Breast epithelium (tissue), 3 donors: ENCODE results near the gene CFAP90.

Experiments used
- POLR2A ChIP-seq: fragments of 450-650 bp; IDR thresholded peaks from one replicate; pipeline ENCODE4 v1.6.1; 2016; ENCODE audit warnings: antibody characterized with exemption, mild to moderate bottlenecking, moderate library complexity
- TF ChIP-seq, protein P1 (sequence below), 3 donors: fragments of 450-650 bp; IDR thresholded peaks; one replicate each; pipeline ENCODE4 v1.5.1; 2016 to 2017; ENCODE audit warnings: antibody characterized with exemption in 3 of 3, mild to moderate bottlenecking in 3 of 3, moderate library complexity in 3 of 3

DNA sequence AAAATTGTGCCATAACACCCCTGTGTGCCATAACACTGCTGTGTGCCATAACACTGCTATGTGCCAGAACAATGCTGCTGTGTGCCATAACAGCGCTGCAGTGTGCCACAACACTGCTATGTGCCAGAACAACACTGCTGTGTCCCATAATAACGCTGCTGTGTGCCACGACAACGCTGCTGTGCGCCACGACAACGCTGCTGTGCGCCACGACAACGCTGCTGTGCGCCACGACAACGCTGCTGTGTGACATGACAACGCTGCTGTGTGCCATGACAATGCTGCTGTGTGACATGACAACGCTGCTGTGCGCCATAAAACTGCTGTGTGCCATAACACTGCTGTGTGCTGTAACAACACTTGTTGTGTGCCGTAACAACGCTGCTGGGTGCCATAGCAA is 25.9 kb downstream of the CFAP90 start:
- TF ChIP-seq, protein P1, sequence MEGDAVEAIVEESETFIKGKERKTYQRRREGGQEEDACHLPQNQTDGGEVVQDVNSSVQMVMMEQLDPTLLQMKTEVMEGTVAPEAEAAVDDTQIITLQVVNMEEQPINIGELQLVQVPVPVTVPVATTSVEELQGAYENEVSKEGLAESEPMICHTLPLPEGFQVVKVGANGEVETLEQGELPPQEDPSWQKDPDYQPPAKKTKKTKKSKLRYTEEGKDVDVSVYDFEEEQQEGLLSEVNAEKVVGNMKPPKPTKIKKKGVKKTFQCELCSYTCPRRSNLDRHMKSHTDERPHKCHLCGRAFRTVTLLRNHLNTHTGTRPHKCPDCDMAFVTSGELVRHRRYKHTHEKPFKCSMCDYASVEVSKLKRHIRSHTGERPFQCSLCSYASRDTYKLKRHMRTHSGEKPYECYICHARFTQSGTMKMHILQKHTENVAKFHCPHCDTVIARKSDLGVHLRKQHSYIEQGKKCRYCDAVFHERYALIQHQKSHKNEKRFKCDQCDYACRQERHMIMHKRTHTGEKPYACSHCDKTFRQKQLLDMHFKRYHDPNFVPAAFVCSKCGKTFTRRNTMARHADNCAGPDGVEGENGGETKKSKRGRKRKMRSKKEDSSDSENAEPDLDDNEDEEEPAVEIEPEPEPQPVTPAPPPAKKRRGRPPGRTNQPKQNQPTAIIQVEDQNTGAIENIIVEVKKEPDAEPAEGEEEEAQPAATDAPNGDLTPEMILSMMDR (IDR thresholded peaks at IDR 0.05) = no peak
- TF ChIP-seq POLR2A = no peak
